ENCODE data around the gene PTPN20.

DNA sequence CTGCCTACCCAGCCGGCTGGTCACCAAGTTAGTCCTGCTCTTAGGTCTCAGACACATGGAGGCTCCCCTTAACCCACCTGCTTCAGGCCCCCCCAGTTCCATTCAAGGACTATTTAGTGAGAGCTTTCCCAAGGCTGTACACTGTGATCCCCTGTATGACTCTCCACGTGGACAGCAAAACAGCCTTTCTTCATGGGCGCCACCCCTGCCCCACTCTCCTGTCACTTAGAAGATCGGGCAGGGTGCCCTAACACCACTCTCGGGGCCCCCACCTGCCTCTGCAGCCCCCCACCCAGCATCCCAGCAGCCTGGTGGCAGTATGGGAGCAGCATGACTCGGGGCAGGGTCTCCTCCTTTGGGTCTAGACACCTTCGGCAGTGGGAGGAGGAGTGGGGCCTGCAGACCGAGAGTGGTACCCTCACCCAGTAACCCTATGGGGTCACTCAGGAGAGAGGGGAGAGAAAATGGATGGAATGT, 116.6 kb downstream of the PTPN20 start:
- TF ChIP-seq, protein P1, sequence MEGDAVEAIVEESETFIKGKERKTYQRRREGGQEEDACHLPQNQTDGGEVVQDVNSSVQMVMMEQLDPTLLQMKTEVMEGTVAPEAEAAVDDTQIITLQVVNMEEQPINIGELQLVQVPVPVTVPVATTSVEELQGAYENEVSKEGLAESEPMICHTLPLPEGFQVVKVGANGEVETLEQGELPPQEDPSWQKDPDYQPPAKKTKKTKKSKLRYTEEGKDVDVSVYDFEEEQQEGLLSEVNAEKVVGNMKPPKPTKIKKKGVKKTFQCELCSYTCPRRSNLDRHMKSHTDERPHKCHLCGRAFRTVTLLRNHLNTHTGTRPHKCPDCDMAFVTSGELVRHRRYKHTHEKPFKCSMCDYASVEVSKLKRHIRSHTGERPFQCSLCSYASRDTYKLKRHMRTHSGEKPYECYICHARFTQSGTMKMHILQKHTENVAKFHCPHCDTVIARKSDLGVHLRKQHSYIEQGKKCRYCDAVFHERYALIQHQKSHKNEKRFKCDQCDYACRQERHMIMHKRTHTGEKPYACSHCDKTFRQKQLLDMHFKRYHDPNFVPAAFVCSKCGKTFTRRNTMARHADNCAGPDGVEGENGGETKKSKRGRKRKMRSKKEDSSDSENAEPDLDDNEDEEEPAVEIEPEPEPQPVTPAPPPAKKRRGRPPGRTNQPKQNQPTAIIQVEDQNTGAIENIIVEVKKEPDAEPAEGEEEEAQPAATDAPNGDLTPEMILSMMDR (conservative IDR thresholded peaks at IDR 0.05; ENCODE audit: low read length), result no peak
- TF ChIP-seq EZH2phosphoT487 (IDR thresholded peaks at IDR 0.05; ENCODE audit: borderline replicate concordance, low read depth, low read length), result no peak

Measured in OCI-LY7 (cell line).